HepG2 (cell line): Measurements from ENCODE around the gene DLL3. TPM values are rescaled to one million over a fixed set of nuclear protein-coding genes. Genes with fewer than 3 reads are reported as not detected.
A peak's percentile ranks its signal among the peaks of the same experiment; 100 is the strongest.

Experiments used
- SNAPC5 ChIP-seq: sonication (generic); formaldehyde crosslinking; IDR thresholded peaks from 2 replicates; pipeline ENCODE4 v1.8.1; 2023; ENCODE audit warnings: mild to moderate bottlenecking, missing genetic modification reagents, borderline replicate concordance
- ZNF142 ChIP-seq: sonication (generic); formaldehyde crosslinking; IDR thresholded peaks from 2 replicates; pipeline ENCODE4 v1.4.0; 2020; ENCODE audit warnings: missing genetic modification reagents
- ZNF513 ChIP-seq: sonication (generic); formaldehyde crosslinking; conservative IDR thresholded peaks from 2 replicates; pipeline ENCODE4 v1.5.0; 2020; ENCODE audit warnings: missing genetic modification reagents
- ZNF761 ChIP-seq: sonication (generic); formaldehyde crosslinking; conservative IDR thresholded peaks from 2 replicates; pipeline ENCODE4 v1.4.0; 2020; ENCODE audit warnings: mild to moderate bottlenecking, missing genetic modification reagents
- polyA plus RNA-seq, 8 experiments: library from polyadenylated mRNA; depleted of rRNA in 3 of 8; stranded (reverse) in 7 of 8; unstranded in 1 of 8; fragments of >200 nt; fragmentation: Illumina TruSeq in 4 of 8; extraction: Trizol in 4 of 8; gene quantifications; 2 replicates each; pipeline versions ENCODE4 v1.2.1 to v1.2.3, GENCODE V29; 2011 to 2016; ENCODE audit warnings: low read depth in 4 of 8, missing spikeins in 1 of 8, mixed read lengths in 1 of 8; ENCODE audit not compliant: insufficient read depth in 1 of 8
- total RNA-seq, 5 experiments: library from RNA; depleted of rRNA; stranded (reverse); fragments of >200 nt; fragmentation: Illumina TruSeq; extraction: Trizol; gene quantifications; 2 replicates each; pipeline ENCODE4 v1.2.3, GENCODE V29; 2016; ENCODE audit warnings: low read depth in 1 of 5
- TF ChIP-seq, protein P1 (sequence below): sonication (generic); formaldehyde crosslinking; IDR thresholded peaks from 2 replicates; pipeline ENCODE4 v1.5.0; 2020; ENCODE audit warnings: mild to moderate bottlenecking, missing genetic modification reagents, borderline replicate concordance
- TF ChIP-seq, protein P2 (sequence below): IDR thresholded peaks from 2 replicates; pipeline ENCODE4 v1.6.1; 2016; ENCODE audit warnings: low read depth, missing genetic modification reagents, missing compliant biosample characterization

Gene DLL3
- total and polyA plus RNA-seq, 2 of the 13 experiments (the other 11 are each of a cell fraction or from before 2014, with no cell fraction given) = 0.35 to 0.55 TPM

- TF ChIP-seq, protein P1, sequence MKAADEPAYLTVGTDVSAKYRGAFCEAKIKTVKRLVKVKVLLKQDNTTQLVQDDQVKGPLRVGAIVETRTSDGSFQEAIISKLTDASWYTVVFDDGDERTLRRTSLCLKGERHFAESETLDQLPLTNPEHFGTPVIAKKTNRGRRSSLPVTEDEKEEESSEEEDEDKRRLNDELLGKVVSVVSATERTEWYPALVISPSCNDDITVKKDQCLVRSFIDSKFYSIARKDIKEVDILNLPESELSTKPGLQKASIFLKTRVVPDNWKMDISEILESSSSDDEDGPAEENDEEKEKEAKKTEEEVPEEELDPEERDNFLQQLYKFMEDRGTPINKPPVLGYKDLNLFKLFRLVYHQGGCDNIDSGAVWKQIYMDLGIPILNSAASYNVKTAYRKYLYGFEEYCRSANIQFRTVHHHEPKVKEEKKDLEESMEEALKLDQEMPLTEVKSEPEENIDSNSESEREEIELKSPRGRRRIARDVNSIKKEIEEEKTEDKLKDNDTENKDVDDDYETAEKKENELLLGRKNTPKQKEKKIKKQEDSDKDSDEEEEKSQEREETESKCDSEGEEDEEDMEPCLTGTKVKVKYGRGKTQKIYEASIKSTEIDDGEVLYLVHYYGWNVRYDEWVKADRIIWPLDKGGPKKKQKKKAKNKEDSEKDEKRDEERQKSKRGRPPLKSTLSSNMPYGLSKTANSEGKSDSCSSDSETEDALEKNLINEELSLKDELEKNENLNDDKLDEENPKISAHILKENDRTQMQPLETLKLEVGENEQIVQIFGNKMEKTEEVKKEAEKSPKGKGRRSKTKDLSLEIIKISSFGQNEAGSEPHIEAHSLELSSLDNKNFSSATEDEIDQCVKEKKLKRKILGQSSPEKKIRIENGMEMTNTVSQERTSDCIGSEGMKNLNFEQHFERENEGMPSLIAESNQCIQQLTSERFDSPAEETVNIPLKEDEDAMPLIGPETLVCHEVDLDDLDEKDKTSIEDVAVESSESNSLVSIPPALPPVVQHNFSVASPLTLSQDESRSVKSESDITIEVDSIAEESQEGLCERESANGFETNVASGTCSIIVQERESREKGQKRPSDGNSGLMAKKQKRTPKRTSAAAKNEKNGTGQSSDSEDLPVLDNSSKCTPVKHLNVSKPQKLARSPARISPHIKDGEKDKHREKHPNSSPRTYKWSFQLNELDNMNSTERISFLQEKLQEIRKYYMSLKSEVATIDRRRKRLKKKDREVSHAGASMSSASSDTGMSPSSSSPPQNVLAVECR (CRISPR knock-in tag) = peak; percentile 67; the same call in 1 of the 2 replicates
- TF ChIP-seq, protein P2, sequence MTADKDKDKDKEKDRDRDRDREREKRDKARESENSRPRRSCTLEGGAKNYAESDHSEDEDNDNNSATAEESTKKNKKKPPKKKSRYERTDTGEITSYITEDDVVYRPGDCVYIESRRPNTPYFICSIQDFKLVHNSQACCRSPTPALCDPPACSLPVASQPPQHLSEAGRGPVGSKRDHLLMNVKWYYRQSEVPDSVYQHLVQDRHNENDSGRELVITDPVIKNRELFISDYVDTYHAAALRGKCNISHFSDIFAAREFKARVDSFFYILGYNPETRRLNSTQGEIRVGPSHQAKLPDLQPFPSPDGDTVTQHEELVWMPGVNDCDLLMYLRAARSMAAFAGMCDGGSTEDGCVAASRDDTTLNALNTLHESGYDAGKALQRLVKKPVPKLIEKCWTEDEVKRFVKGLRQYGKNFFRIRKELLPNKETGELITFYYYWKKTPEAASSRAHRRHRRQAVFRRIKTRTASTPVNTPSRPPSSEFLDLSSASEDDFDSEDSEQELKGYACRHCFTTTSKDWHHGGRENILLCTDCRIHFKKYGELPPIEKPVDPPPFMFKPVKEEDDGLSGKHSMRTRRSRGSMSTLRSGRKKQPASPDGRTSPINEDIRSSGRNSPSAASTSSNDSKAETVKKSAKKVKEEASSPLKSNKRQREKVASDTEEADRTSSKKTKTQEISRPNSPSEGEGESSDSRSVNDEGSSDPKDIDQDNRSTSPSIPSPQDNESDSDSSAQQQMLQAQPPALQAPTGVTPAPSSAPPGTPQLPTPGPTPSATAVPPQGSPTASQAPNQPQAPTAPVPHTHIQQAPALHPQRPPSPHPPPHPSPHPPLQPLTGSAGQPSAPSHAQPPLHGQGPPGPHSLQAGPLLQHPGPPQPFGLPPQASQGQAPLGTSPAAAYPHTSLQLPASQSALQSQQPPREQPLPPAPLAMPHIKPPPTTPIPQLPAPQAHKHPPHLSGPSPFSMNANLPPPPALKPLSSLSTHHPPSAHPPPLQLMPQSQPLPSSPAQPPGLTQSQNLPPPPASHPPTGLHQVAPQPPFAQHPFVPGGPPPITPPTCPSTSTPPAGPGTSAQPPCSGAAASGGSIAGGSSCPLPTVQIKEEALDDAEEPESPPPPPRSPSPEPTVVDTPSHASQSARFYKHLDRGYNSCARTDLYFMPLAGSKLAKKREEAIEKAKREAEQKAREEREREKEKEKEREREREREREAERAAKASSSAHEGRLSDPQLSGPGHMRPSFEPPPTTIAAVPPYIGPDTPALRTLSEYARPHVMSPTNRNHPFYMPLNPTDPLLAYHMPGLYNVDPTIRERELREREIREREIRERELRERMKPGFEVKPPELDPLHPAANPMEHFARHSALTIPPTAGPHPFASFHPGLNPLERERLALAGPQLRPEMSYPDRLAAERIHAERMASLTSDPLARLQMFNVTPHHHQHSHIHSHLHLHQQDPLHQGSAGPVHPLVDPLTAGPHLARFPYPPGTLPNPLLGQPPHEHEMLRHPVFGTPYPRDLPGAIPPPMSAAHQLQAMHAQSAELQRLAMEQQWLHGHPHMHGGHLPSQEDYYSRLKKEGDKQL (CRISPR knock-in tag) = no peak
- TF ChIP-seq ZNF142 = peak; percentile 73; the same call in 1 of the 2 replicates
- 0 out of 2 replicates have a peak, but pooled peaks have one; percentile 64 for TF ChIP-seq ZNF513 (CRISPR knock-in tag)
- no peak for TF ChIP-seq ZNF761 (CRISPR knock-in tag)
- no peak for TF ChIP-seq SNAPC5 (CRISPR knock-in tag)
Observed at GRCh38 chr19:39539518-39540332, 41.0 kb downstream of the DLL3 start, which contains the start of gene EID2 (continued).
